ENCODE measurements around the gene PTX4. TPM values are rescaled to one million over a fixed set of nuclear protein-coding genes. Genes with fewer than 3 reads are reported as not detected.

The PTX4 gene
- total and polyA plus RNA-seq, 4 donors = 0.08 to 0.61 TPM; not detected in 2

GRCh38 chr16:1489077-1489476 is 333 bp upstream of the PTX4 start:
- Histone ChIP-seq H3K36me3 (ENCODE audit: control insufficient read depth in 4 of 4, insufficient read depth in 3 of 4, low read depth in 1 of 4, low read length in 3 of 4) (no peaks in the 10 kb centered on the region), H3K4me1 (ENCODE audit: control insufficient read depth in 4 of 4, insufficient read depth in 4 of 4, low read length in 3 of 4) (peaks cover 2 to 13% (median 10%) of the 10 kb centered on the region in 4 donors), H3K27ac (ENCODE audit: low read depth in 1 of 2, low read length in 2 of 2) (no peak overlapping the region), H3K9ac (ENCODE audit: low read depth in 1 of 2, low read length in 2 of 2) (no peak overlapping the region), H3K9me3 (ENCODE audit: control insufficient read depth in 4 of 4, low read length in 3 of 4) (no peaks in the 10 kb centered on the region), H3K4me3 (ENCODE audit: low read depth in 1 of 3, low read length in 3 of 3) (no peak overlapping the region), H3K27me3 (ENCODE audit: control insufficient read depth in 4 of 4, insufficient read depth in 4 of 4, low read length in 3 of 4) (no peaks in the 10 kb centered on the region)
- WGBS = 93% methylated on average over 12 of the region's 12 CpGs
- no peak for DNase-seq (ENCODE audit: low spot score)
- TF ChIP-seq EGR1 (IDR thresholded peaks at IDR 0.05; ENCODE audit: low read depth in 2 of 2) = no peak
- no peak for TF ChIP-seq TAF1 (conservative IDR thresholded peaks at IDR 0.05)
- TF ChIP-seq SP1 (IDR thresholded peaks at IDR 0.05) = no peak

GRCh38 chr16:1488054-1488601 is 616 bp downstream of the PTX4 start:
- no peak overlapping the region for H3K27ac ChIP-seq (ENCODE audit: low read depth in 1 of 2, low read length in 2 of 2)
- H3K4me3 ChIP-seq (ENCODE audit: low read depth in 1 of 3, low read length in 3 of 3) = no peak overlapping the region
- no peaks in the 10 kb centered on the region for H3K36me3 ChIP-seq (ENCODE audit: control insufficient read depth in 4 of 4, insufficient read depth in 3 of 4, low read depth in 1 of 4, low read length in 3 of 4)
- 85% methylated on average over 24 of the region's 24 CpGs for WGBS
- no peaks in the 10 kb centered on the region for H3K9me3 ChIP-seq (ENCODE audit: control insufficient read depth in 4 of 4, low read length in 3 of 4)
- TF ChIP-seq ATF3 (IDR thresholded peaks at IDR 0.05) (no peak), REST (IDR thresholded peaks at IDR 0.05) (no peak), NR2F2 (IDR thresholded peaks at IDR 0.05) (no peak)
- DNase-seq (ENCODE audit: low spot score) = no peak
- H3K27me3 ChIP-seq (ENCODE audit: control insufficient read depth in 4 of 4, insufficient read depth in 4 of 4, low read length in 3 of 4) = no peaks in the 10 kb centered on the region
- peaks cover 0 to 8% (median 6%) of the 10 kb centered on the region in 4 donors for H3K4me1 ChIP-seq (ENCODE audit: control insufficient read depth in 4 of 4, insufficient read depth in 4 of 4, low read length in 3 of 4)
- H3K9ac ChIP-seq (ENCODE audit: low read depth in 1 of 2, low read length in 2 of 2) = no peak overlapping the region

- Histone ChIP-seq H3K27ac (ENCODE audit: low read depth in 1 of 2, low read length in 2 of 2) (no peak overlapping the region), H3K4me3 (ENCODE audit: low read depth in 1 of 3, low read length in 3 of 3) (no peak overlapping the region), H3K9me3 (ENCODE audit: control insufficient read depth in 4 of 4, low read length in 3 of 4) (no peaks in the 10 kb centered on the region), H3K9ac (ENCODE audit: low read depth in 1 of 2, low read length in 2 of 2) (no peak overlapping the region), H3K4me1 (ENCODE audit: control insufficient read depth in 4 of 4, insufficient read depth in 4 of 4, low read length in 3 of 4) (peaks cover 0 to 3% (median 2%) of the 10 kb centered on the region in 4 donors), H3K36me3 (ENCODE audit: control insufficient read depth in 4 of 4, insufficient read depth in 3 of 4, low read depth in 1 of 4, low read length in 3 of 4) (no peaks in the 10 kb centered on the region), H3K27me3 (ENCODE audit: control insufficient read depth in 4 of 4, insufficient read depth in 4 of 4, low read length in 3 of 4) (no peaks in the 10 kb centered on the region)
- WGBS = 91% methylated on average over 39 of the region's 39 CpGs
- DNase-seq (ENCODE audit: low spot score) = no peak
- TF ChIP-seq REST (IDR thresholded peaks at IDR 0.05) = no peak
- no peak for TF ChIP-seq EGR1 (IDR thresholded peaks at IDR 0.05; ENCODE audit: low read depth in 2 of 2)
- TF ChIP-seq FOXA2 (IDR thresholded peaks at IDR 0.05) = no peak
- TF ChIP-seq GABPA (IDR thresholded peaks at IDR 0.05 in 1 of 2, conservative IDR thresholded peaks at IDR 0.05 in 1 of 2) = no peak
- no peak for TF ChIP-seq CTCF (IDR thresholded peaks at IDR 0.05; ENCODE audit: low read depth, low read length, missing input control)
- TF ChIP-seq HNF4G (IDR thresholded peaks at IDR 0.05) = no peak
- TF ChIP-seq JUND (IDR thresholded peaks at IDR 0.05) = no peak
- TF ChIP-seq RAD21 (IDR thresholded peaks at IDR 0.05) = no peak
- TF ChIP-seq SP1 (IDR thresholded peaks at IDR 0.05) = no peak
- no peak for TF ChIP-seq ZBTB33 (IDR thresholded peaks at IDR 0.05)
- TF ChIP-seq HNF4A (conservative IDR thresholded peaks at IDR 0.05) = no peak
- TF ChIP-seq TAF1 (conservative IDR thresholded peaks at IDR 0.05) = no peak
- no peak for TF ChIP-seq FOXA1 (IDR thresholded peaks at IDR 0.05)
These were observed 1.2 kb downstream of the PTX4 start for GRCh38 chr16:1487395-1488053.

Measured in liver (tissue), 9 donors.